GM19455 (cell line): ENCODE measurements around the gene GTF2H1.
"Not testable (repeated sequence)": the region's sequence is repeated elsewhere in the genome, so short reads cannot be mapped to it uniquely, and the experiment has no call there.

Experiments
- ATAC-seq: cut with Tn5 transposase; IDR thresholded peaks from one replicate; pipeline ENCODE4 v1.9.1; 2021; ENCODE audit not compliant: unreplicated experiment

Gene GTF2H1

GRCh38 chr11:18372201-18372600, 49.8 kb downstream of the GTF2H1 start:
- no peak for ATAC-seq

GRCh38 chr11:18374956-18375355, 52.6 kb downstream of the GTF2H1 start:
- no peak for ATAC-seq

GRCh38 chr11:18375941-18376340, 53.6 kb downstream of the GTF2H1 start:
- no peak for ATAC-seq

- ATAC-seq = no peak
Measured at GRCh38 chr11:18379201-18379600, 56.8 kb downstream of the GTF2H1 start.

GRCh38 chr11:18383388-18384156, 61.2 kb downstream of the GTF2H1 start:
- peak; percentile 82 for ATAC-seq

- ATAC-seq = peak; percentile 57
Measured at GRCh38 chr11:18384157-18384641, 61.8 kb downstream of the GTF2H1 start.

GRCh38 chr11:18390088-18390487, 67.7 kb downstream of the GTF2H1 start:
- no peak for ATAC-seq

- ATAC-seq = no peak
Measured at GRCh38 chr11:18392434-18393321, 70.3 kb downstream of the GTF2H1 start.

GRCh38 chr11:18393581-18394274, 71.4 kb downstream of the GTF2H1 start:
- ATAC-seq = peak; percentile 1

GRCh38 chr11:18394275-18394927, 72.0 kb downstream of the GTF2H1 start, which contains the start of gene LDHA:
Gene LDHA (plus strand): TSS chr11:18394563. CDS start chr11:18396843, 2,280 bp downstream.
- peak; percentile 73 for ATAC-seq

- ATAC-seq = peak; percentile 0
Measured at GRCh38 chr11:18394928-18395734, 72.8 kb downstream of the GTF2H1 start.

GRCh38 chr11:18395735-18396504, 73.6 kb downstream of the GTF2H1 start:
- ATAC-seq = peak; percentile 64

- ATAC-seq = no peak
Measured at GRCh38 chr11:18397921-18398320, 75.6 kb downstream of the GTF2H1 start.

GRCh38 chr11:18401077-18401476, 78.7 kb downstream of the GTF2H1 start:
- ATAC-seq = not testable (repeated sequence)

GRCh38 chr11:18404062-18404461, 81.7 kb downstream of the GTF2H1 start:
- no peak for ATAC-seq

GRCh38 chr11:18407400-18407799, 85.0 kb downstream of the GTF2H1 start:
- ATAC-seq = not testable (repeated sequence)

GRCh38 chr11:18408558-18409291, 86.4 kb downstream of the GTF2H1 start:
- no peak for ATAC-seq

GRCh38 chr11:18416459-18416858, 94.1 kb downstream of the GTF2H1 start:
- ATAC-seq = no peak
